Left lung (tissue), 10 donors: Measurements from ENCODE around the gene SLC10A2. TPM values are rescaled to one million over a fixed set of nuclear protein-coding genes. Genes with fewer than 3 reads are reported as not detected.

Source experiments
- ATAC-seq: fragments of 200-7000 bp; cut with Tn5 transposase; one replicate; pipeline ENCODE4 v1.9.1; 2020; ENCODE audit warnings: moderate library complexity
- DNase-seq, 4 donors: peaks; one replicate each; pipeline ENCODE4 v3.0.0-alpha.2; 2013 to 2020
- H3K27ac ChIP-seq, 2 donors: fragments of 200-600 bp; sonication (generic) in 1 of 2; one replicate each; pipeline versions ENCODE4 v1.5.0 to v1.8.0; 2020 to 2021
- H3K27me3 ChIP-seq, 2 donors: fragments of 200-600 bp; sonication (generic) in 1 of 2; one replicate each; pipeline versions ENCODE4 v1.5.0 to v1.8.0; 2020 to 2021
- H3K36me3 ChIP-seq, 2 donors: fragments of 200-600 bp; sonication (generic) in 1 of 2; one replicate each; pipeline versions ENCODE4 v1.5.0 to v1.8.0; 2020 to 2021
- H3K4me1 ChIP-seq, 2 donors: fragments of 200-600 bp; one replicate each; pipeline ENCODE4 v1.8.0; 2021
- H3K4me3 ChIP-seq, 2 donors: fragments of 200-600 bp; sonication (generic) in 1 of 2; one replicate each; pipeline versions ENCODE4 v1.5.0 to v1.8.0; 2020 to 2021; ENCODE audit warnings: mild to moderate bottlenecking in 1 of 2
- H3K9me3 ChIP-seq, 2 donors: fragments of 200-600 bp; sonication (generic) in 1 of 2; one replicate each; pipeline versions ENCODE4 v1.5.0 to v1.8.0; 2020 to 2021
- CTCF ChIP-seq, 2 donors: fragments of 200-600 bp; sonication (generic) in 1 of 2; IDR thresholded peaks; one replicate each; pipeline versions ENCODE4 v1.5.0 to v1.8.0; 2021; ENCODE audit warnings: antibody characterized with exemption in 2 of 2
- intact Hi-C, 2 donors: fragments of 100-400 bp; cut with DNase I; formaldehyde crosslinking; loops; one replicate each; pipeline versions ENCODE4 v1.11.2 to v1.14.2; 2022
- polyA plus RNA-seq, 6 donors: library from polyadenylated mRNA; unstranded; fragments of 120-200 nt; gene quantifications; one replicate each; pipeline ENCODE4 v1.2.1, GENCODE V29; 2013; ENCODE audit not compliant: insufficient read length in 6 of 6
- total RNA-seq, 2 donors: library from RNA; stranded (reverse); fragmentation: NEBNext Ultra II Directional; extraction: Animal tissue kit (Norgen Biotek cat#: 25700); gene quantifications; one replicate each; pipeline ENCODE4 v1.2.1, GENCODE V29; 2021
- donor health status: DM: no; HTN: yes; CAD: no.
- donor health status: DM: no; HTN: no; CAD: no.

SLC10A2 gene
- total and polyA plus RNA-seq, 8 donors: 6.8 to 15.0 (median 9.3) TPM; not detected in 2

GRCh38 chr13:103101901-103102300, 35.7 kb upstream of the SLC10A2 start:
- no peak for ATAC-seq
- no peak for DNase-seq
- Histone ChIP-seq H3K36me3 (no peaks in the 10 kb centered on the region), H3K27me3 (no peaks in the 10 kb centered on the region), H3K9me3 (no peaks in the 10 kb centered on the region), H3K4me1 (no peaks in the 10 kb centered on the region), H3K27ac (no peak overlapping the region), H3K4me3 (no peak overlapping the region)
- intact Hi-C loops: no loop called here
- no peak for TF ChIP-seq CTCF (IDR thresholded peaks at IDR 0.05)

- no peak for DNase-seq
- ATAC-seq: no peak
- intact Hi-C loops: no loop called here
- Histone ChIP-seq H3K4me1 (no peaks in the 10 kb centered on the region), H3K27me3 (no peaks in the 10 kb centered on the region), H3K27ac (no peak overlapping the region), H3K36me3 (no peaks in the 10 kb centered on the region), H3K9me3 (no peaks in the 10 kb centered on the region), H3K4me3 (no peak overlapping the region)
- no peak for TF ChIP-seq CTCF (IDR thresholded peaks at IDR 0.05)
Observed at GRCh38 chr13:103101500-103101899, 35.3 kb upstream of the SLC10A2 start.

- no peak overlapping the region for H3K27ac ChIP-seq
- H3K9me3 ChIP-seq: no peaks in the 10 kb centered on the region
- intact Hi-C loops: no loop called here
- H3K27me3 ChIP-seq: no peaks in the 10 kb centered on the region
- H3K4me3 ChIP-seq: no peak overlapping the region
- no peak for TF ChIP-seq CTCF (IDR thresholded peaks at IDR 0.05)
- H3K4me1 ChIP-seq: no peaks in the 10 kb centered on the region
- DNase-seq (no peak), ATAC-seq (no peak)
- no peaks in the 10 kb centered on the region for H3K36me3 ChIP-seq
Observed at GRCh38 chr13:103100830-103101229, 34.6 kb upstream of the SLC10A2 start.

GRCh38 chr13:103099722-103100293, 33.6 kb upstream of the SLC10A2 start:
- Histone ChIP-seq H3K36me3 (no peaks in the 10 kb centered on the region), H3K27me3 (no peaks in the 10 kb centered on the region), H3K4me3 (no peak overlapping the region), H3K9me3 (no peaks in the 10 kb centered on the region), H3K27ac (no peak overlapping the region), H3K4me1 (no peaks in the 10 kb centered on the region)
- DNase-seq (no peak), ATAC-seq (no peak)
- intact Hi-C loops: no loop called here
- TF ChIP-seq CTCF (IDR thresholded peaks at IDR 0.05): no peak

- Histone ChIP-seq H3K9me3 (peaks cover 0 to 8% of the 10 kb centered on the region in 2 donors), H3K4me1 (no peaks in the 10 kb centered on the region), H3K36me3 (no peaks in the 10 kb centered on the region), H3K27me3 (no peaks in the 10 kb centered on the region), H3K4me3 (no peak overlapping the region), H3K27ac (no peak overlapping the region)
- TF ChIP-seq CTCF (IDR thresholded peaks at IDR 0.05): no peak
- ATAC-seq: no peak
- DNase-seq: no peak
- intact Hi-C loops: no loop called here
Observed at GRCh38 chr13:103098535-103098934, 32.3 kb upstream of the SLC10A2 start.
